Activated B cell treated with CpG ODN at 0.5 μM for 24 hours (primary cell): Measurements from ENCODE around the gene MYH9. TPM values are rescaled to one million over a fixed set of nuclear protein-coding genes. Genes with fewer than 3 reads are reported as not detected.

Experiments used
- ATAC-seq: fragments of 200-7000 bp; cut with Tn5 transposase; one replicate; pipeline ENCODE4 v1.10.0; 2021; ENCODE audit warnings: low read depth, mild to moderate bottlenecking, moderate library complexity
- CTCF ChIA-PET: fragments of 350-600 bp; sonication (Branson Sonifier 250); formaldehyde crosslinking; loops from one replicate; lab custom pipeline; 2021; ENCODE audit warnings: antibody characterized with exemption; lab: Charles Lee
- POLR2A ChIA-PET: fragments of 350-600 bp; sonication (Branson Sonifier 250); formaldehyde crosslinking; loops from one replicate; lab custom pipeline; 2021; ENCODE audit warnings: antibody characterized with exemption; lab: Charles Lee
- DNase-seq: peaks from one replicate; pipeline ENCODE4 v3.0.0; 2022
- H3K27ac Mint-ChIP-seq: one replicate; pipeline ENCODE4 v1.8.0; 2020; ENCODE audit warnings: mixed read lengths
- H3K27me3 Mint-ChIP-seq: one replicate; pipeline ENCODE4 v1.8.0; 2021; ENCODE audit warnings: mixed read lengths
- H3K36me3 Mint-ChIP-seq: one replicate; pipeline ENCODE4 v1.8.0; 2021; ENCODE audit warnings: low read depth, mixed read lengths
- H3K4me1 Mint-ChIP-seq: one replicate; pipeline ENCODE4 v1.8.0; 2021; ENCODE audit warnings: mixed read lengths
- H3K4me3 Mint-ChIP-seq: one replicate; pipeline ENCODE4 v1.8.0; 2020; ENCODE audit warnings: mild to moderate bottlenecking, mixed read lengths
- H3K9me3 Mint-ChIP-seq: one replicate; pipeline ENCODE4 v1.8.0; 2020; ENCODE audit warnings: mixed read lengths
- intact Hi-C: fragments of 100-400 bp; cut with micrococcal nuclease; formaldehyde crosslinking; loops from one replicate; pipeline ENCODE4 v1.15.1; 2024
- total RNA-seq: library from RNA; stranded (reverse); gene quantifications from 2 replicates; pipeline ENCODE4 v1.2.3, GENCODE V29; 2022
- TF ChIP-seq, protein P1 (sequence below): fragments of 200-600 bp; IDR thresholded peaks from one replicate; pipeline ENCODE4 v1.8.0; 2022; ENCODE audit warnings: antibody characterized with exemption, mild to moderate bottlenecking

Gene MYH9
- total RNA-seq, 1 donor from 2014 or later: 714 TPM

DNA sequence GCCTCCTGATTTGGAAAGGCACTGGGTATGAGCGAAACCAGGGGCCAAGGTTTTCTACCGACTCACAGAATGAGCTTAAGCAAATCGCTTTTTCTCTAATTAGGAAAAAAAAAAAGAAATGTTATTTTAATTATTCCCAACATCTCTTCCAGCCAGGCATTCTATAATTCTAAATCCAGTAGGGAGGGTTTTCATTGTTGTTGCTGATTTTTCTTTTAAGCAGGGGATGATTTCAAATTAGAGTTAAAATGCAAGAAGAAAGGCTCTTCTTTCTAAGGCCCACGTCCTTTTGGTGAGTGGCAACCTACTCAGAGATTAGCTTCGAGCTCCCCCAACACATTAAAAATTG, 8.9 kb downstream of the MYH9 start:
- Mint-ChIP-seq H3K27ac (peak overlapping the region; percentile 92), H3K9me3 (no peaks in the 10 kb centered on the region), H3K4me1 (peaks cover 94% of the 10 kb centered on the region), H3K36me3 (peaks cover 52% of the 10 kb centered on the region), H3K27me3 (no peaks in the 10 kb centered on the region), H3K4me3 (peak overlapping the region; percentile 59)
- intact Hi-C loops: loop anchor here (1.0 kb wide), 1 partner anchor 9 kb away; no protein-coding TSS in a partner anchor
- TF ChIP-seq, protein P1, sequence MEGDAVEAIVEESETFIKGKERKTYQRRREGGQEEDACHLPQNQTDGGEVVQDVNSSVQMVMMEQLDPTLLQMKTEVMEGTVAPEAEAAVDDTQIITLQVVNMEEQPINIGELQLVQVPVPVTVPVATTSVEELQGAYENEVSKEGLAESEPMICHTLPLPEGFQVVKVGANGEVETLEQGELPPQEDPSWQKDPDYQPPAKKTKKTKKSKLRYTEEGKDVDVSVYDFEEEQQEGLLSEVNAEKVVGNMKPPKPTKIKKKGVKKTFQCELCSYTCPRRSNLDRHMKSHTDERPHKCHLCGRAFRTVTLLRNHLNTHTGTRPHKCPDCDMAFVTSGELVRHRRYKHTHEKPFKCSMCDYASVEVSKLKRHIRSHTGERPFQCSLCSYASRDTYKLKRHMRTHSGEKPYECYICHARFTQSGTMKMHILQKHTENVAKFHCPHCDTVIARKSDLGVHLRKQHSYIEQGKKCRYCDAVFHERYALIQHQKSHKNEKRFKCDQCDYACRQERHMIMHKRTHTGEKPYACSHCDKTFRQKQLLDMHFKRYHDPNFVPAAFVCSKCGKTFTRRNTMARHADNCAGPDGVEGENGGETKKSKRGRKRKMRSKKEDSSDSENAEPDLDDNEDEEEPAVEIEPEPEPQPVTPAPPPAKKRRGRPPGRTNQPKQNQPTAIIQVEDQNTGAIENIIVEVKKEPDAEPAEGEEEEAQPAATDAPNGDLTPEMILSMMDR: no peak
- ChIA-PET POLR2A (interaction anchor here (0.7 to 10.9 kb wide), 13 partner anchors 7 to 1297 kb away, joined by 3 to 126 read pairs (median 6); partner anchors contain the start of genes LGALS1, MYH9 and TXN2), CTCF (interaction anchor here (1.0 to 1.6 kb wide), 3 partner anchors 20 to 92 kb away, joined by 3 to 5 read pairs (median 4); no protein-coding TSS in a partner anchor)
- no peak for DNase-seq
- no peak for ATAC-seq

DNA sequence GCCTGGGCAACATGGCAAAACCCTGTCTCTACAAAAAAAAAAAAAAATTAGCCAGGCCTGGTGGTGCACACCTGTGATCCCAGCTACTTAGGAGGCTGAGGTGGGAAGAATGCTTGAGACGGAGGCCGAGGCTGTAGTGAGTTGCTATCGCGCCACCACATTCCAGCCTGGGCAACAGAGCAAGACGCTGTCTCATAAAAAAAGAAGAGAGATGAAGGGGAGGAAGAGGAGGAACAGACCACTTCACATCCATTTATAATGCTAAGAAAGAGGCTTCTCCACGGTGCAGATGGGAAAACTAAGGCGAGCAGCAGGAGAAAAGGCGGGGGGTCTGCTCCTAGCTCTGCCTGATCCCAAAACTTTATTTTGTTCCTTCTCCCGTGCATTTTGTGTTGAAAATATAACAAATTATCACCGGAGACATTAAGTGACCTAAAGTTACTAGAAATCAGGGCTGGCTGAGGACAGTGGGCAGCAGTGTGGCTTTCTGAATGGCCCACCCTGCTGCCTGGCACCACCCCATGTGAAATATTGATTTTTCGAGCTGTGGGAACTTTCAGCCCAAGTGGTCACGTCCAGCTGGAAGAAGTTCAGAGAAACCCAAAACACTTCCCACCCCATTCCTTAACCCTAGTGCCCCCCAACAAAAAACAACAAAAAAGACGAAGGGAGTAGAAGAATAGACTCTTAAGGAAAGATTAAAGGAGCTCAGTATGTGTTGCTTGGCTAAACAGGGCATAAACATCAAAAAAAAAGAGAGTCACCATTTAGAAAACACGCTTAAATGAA, 9.5 kb downstream of the MYH9 start:
- no peaks in the 10 kb centered on the region for H3K27me3 Mint-ChIP-seq
- ChIA-PET CTCF (interaction anchor here (0.6 to 1.6 kb wide), 6 partner anchors 20 to 92 kb away, joined by 3 to 6 read pairs (median 4); no protein-coding TSS in a partner anchor), POLR2A (interaction anchor here (0.7 to 10.9 kb wide), 17 partner anchors 7 to 1297 kb away, joined by 3 to 126 read pairs (median 5); partner anchors contain the start of genes LGALS1, MYH9 and TXN2)
- intact Hi-C loops: no loop called here
- ATAC-seq (no peak), DNase-seq (no peak)
- peaks cover 94% of the 10 kb centered on the region for H3K4me1 Mint-ChIP-seq
- peak overlapping the region; percentile 72 for H3K4me3 Mint-ChIP-seq
- TF ChIP-seq, protein P1: no peak
- no peaks in the 10 kb centered on the region for H3K9me3 Mint-ChIP-seq
- H3K36me3 Mint-ChIP-seq: peaks cover 53% of the 10 kb centered on the region
- peak overlapping the region; percentile 92 for H3K27ac Mint-ChIP-seq

DNA sequence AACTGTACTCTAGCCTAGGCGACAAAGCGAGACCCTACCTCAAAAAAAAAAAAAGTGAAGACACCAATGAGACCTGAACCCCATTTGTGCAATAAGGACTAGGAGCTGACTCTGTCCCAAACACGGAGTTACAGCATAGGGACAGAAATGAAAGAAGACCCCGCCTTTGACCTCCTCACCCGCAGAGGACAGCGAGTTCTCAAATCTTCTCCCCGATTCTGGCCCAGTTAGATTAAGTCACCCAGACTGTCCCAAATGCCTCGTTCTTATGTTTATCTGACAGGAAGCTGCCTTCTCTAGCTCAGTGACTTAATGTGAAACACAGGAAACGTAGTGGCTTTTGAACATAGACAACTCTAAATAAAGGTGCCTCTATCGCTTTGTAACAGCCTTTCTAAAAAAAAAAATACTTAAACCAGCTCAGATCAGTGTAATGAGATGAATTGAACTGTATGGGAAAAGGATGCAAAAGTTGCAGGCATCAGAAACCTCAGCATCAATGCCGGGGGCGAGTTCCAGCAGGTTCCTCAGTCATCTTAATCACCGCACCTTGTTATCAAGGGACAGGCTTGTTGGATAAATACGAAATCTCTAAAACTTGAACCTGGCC, 10.6 kb downstream of the MYH9 start:
- ChIA-PET POLR2A (interaction anchor here (0.5 to 10.9 kb wide), 22 partner anchors 9 to 1017 kb away, joined by 3 to 126 read pairs (median 5); partner anchors contain the start of genes MYH9 and TXN2), CTCF (interaction anchor here (0.9 to 2.2 kb wide), 5 partner anchors 9 to 93 kb away, joined by 3 to 8 read pairs (median 4); no protein-coding TSS in a partner anchor)
- TF ChIP-seq, protein P1: no peak
- intact Hi-C loops: loop anchor here (1.0 kb wide), 1 partner anchor 9 kb away; no protein-coding TSS in a partner anchor
- H3K4me1 Mint-ChIP-seq: peaks cover 96% of the 10 kb centered on the region
- peaks cover 52% of the 10 kb centered on the region for H3K36me3 Mint-ChIP-seq
- H3K9me3 Mint-ChIP-seq: no peaks in the 10 kb centered on the region
- H3K27ac Mint-ChIP-seq: peak overlapping the region; percentile 92
- peak overlapping the region; percentile 72 for H3K4me3 Mint-ChIP-seq
- ATAC-seq (peak; percentile 53), DNase-seq (no peak)
- H3K27me3 Mint-ChIP-seq: no peaks in the 10 kb centered on the region

DNA sequence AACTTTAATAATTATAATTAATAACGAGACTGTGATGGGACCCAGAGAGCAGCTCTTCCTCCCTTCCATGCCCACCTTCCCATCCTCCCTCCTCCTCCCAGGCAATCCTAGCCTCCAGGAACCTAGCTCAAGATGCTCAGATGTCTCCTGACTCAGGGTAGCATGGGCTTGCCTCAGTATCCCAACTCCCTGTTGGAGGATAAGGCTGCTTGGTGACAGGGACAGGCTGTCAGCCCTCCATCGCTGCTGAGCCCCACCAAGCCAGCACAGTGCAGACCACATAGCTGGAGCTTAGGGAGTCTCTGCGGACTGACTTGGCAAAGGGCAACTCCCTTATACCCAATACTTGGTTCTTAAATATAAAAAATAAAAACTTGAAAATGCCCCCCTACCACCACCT, 11.5 kb downstream of the MYH9 start:
- Mint-ChIP-seq H3K4me3 (peak overlapping the region; percentile 32), H3K27ac (peak overlapping the region; percentile 92), H3K9me3 (no peaks in the 10 kb centered on the region), H3K27me3 (no peaks in the 10 kb centered on the region), H3K36me3 (peaks cover 49% of the 10 kb centered on the region), H3K4me1 (peaks cover 97% of the 10 kb centered on the region)
- intact Hi-C loops: no loop called here
- CTCF ChIA-PET: interaction anchor here (1.7 to 2.2 kb wide), 2 partner anchors 75 to 94 kb away, joined by 6 to 8 read pairs; no protein-coding TSS in a partner anchor
- ATAC-seq (no peak), DNase-seq (no peak)
- POLR2A ChIA-PET: interaction anchor here (0.6 to 10.9 kb wide), 6 partner anchors 10 to 48 kb away, joined by 3 to 126 read pairs (median 18); partner anchors contain the start of gene MYH9
- TF ChIP-seq, protein P1: no peak
